Heart left ventricle (tissue), 16 donors: Measurements from ENCODE around the gene GOLGA2. TPM values are rescaled to one million over a fixed set of nuclear protein-coding genes. Genes with fewer than 3 reads are reported as not detected.
A peak's percentile ranks its signal among the peaks of the same experiment; 100 is the strongest.

Experiments used
- ATAC-seq, 4 donors: fragments of 200-7000 bp; cut with Tn5 transposase; one replicate each; pipeline ENCODE4 v1.9.1; 2020 to 2022; ENCODE audit warnings: moderate library complexity in 4 of 4, mild to moderate bottlenecking in 3 of 4, moderate number of reproducible peaks in 1 of 4
- DNase-seq, 5 donors: peaks; one replicate each; pipeline ENCODE4 v3.0.0-alpha.2; 2020
- H3K27ac ChIP-seq, 12 donors: fragments of 200-600 bp; sonication (generic) in 4 of 12; one replicate each; pipeline versions ENCODE4 v1.5.0 to v1.8.0; 2016 to 2022; ENCODE audit warnings: mild to moderate bottlenecking in 2 of 12
- H3K27me3 ChIP-seq, 9 donors: fragments of 200-600 bp; sonication (generic) in 2 of 9; one replicate each; pipeline versions ENCODE4 v1.5.1 to v1.8.0; 2016 to 2022; ENCODE audit warnings: mild to moderate bottlenecking in 3 of 9
- H3K36me3 ChIP-seq, 9 donors: fragments of 200-600 bp; sonication (generic) in 2 of 9; one replicate each; pipeline versions ENCODE4 v1.5.0 to v1.8.0; 2018 to 2022; ENCODE audit warnings: mild to moderate bottlenecking in 2 of 9
- H3K4me1 ChIP-seq, 12 donors: fragments of 200-600 bp; sonication (generic) in 4 of 12; one replicate each; pipeline versions ENCODE4 v1.5.0 to v1.8.0; 2016 to 2022; ENCODE audit warnings: mild to moderate bottlenecking in 3 of 12
- H3K4me3 ChIP-seq, 12 donors: fragments of 200-600 bp; sonication (generic) in 4 of 12; one replicate each; pipeline versions ENCODE4 v1.5.0 to v1.8.0; 2017 to 2022; ENCODE audit warnings: mild to moderate bottlenecking in 9 of 12, moderate library complexity in 4 of 12
- H3K9me3 ChIP-seq, 12 donors: fragments of 200-600 bp; sonication (generic) in 4 of 12; one replicate each; pipeline versions ENCODE4 v1.5.0 to v1.8.0; 2016 to 2022; ENCODE audit warnings: mild to moderate bottlenecking in 1 of 12
- POLR2A ChIP-seq, 2 donors: fragments of 450-650 bp; IDR thresholded peaks; one replicate each; pipeline ENCODE4 v1.6.1; 2017; ENCODE audit warnings: antibody characterized with exemption in 2 of 2, mild to moderate bottlenecking in 2 of 2, moderate library complexity in 2 of 2
- WGBS, 4 donors: extraction: QIAGEN DNeasy Blood & Tissue Kit in 2 of 4; methylation state at CpG; one replicate each; pipeline versions ENCODE4 v1.1.5 to v1.1.7; 2013 to 2018; 5-methylcytosine and 5-hydroxymethylcytosine counted together
- intact Hi-C, 10 donors: fragments of 100-400 bp; cut with DNase I; formaldehyde crosslinking; loops; one replicate each; pipeline versions ENCODE4 v1.11.1 to v1.14.2; 2022
- polyA plus RNA-seq, 2 donors: library from polyadenylated mRNA; stranded (reverse); fragments of 200-250 nt; gene quantifications; one replicate each; pipeline ENCODE4 v1.2.3, GENCODE V29; 2013
- total RNA-seq, 9 donors: library from RNA; depleted of rRNA in 2 of 9; stranded (reverse); fragments of >200 nt in 2 of 9; fragmentation: NEBNext Ultra II Directional in 3 of 9; extraction: Animal tissue kit (Norgen Biotek cat#: 25700) in 3 of 9; gene quantifications; one replicate each; pipeline versions ENCODE4 v1.1.0 to v1.2.4, GENCODE V29; 2016 to 2023
- TF ChIP-seq, protein P1 (sequence below), 12 donors: fragments of 200-600 bp; sonication (generic) in 4 of 12; IDR thresholded peaks; one replicate each; pipeline versions ENCODE4 v1.5.0 to v1.8.0; 2018 to 2022; ENCODE audit warnings: antibody characterized with exemption in 12 of 12, mild to moderate bottlenecking in 5 of 12
- donor health status: ischemic (EF 13 %, LVEDD 7.1; RV severe dilation, severe dysfunction).
- donor health status: healthy with polysubstance abuse.
- donor health status: DM: no; HTN: yes; CAD: no.
- donor health status: DM: no; HTN: no; CAD: no.
- donor health status: ischemic (EF 25% LVEDD 6.9; RV normal size, moderate dysfunction).
- donor health status: ischemic (EF 25% LVEDD 5.7; RV mildly dilated, moderate dysfunction).
- donor health status: healthy.
- donor health status: DM: yes; HTN: yes; CAD: no.
- donor health status: ischemic (EF 35%, LVEDD 5.7; RV mildly dilated, moderate dysfunction).
- donor health status: nonischemic (EF 11% LVEDD 7.7; RV severe dilation, severe dysfunction).
- donor health status: DM: yes; HTN: yes; CAD: no.
- donor health status: PGD.
- donor health status: ischemic (EF 29% LVEDD 5.4; RV normal size, mild dysfunction).
- donor health status: nonischemic (EF 23%, LVEDD 6.1; RV moderate dilation, normal function).

GOLGA2 gene
- total and polyA plus RNA-seq, 11 donors, result 68.5 to 144 (median 87.4) TPM

DNA sequence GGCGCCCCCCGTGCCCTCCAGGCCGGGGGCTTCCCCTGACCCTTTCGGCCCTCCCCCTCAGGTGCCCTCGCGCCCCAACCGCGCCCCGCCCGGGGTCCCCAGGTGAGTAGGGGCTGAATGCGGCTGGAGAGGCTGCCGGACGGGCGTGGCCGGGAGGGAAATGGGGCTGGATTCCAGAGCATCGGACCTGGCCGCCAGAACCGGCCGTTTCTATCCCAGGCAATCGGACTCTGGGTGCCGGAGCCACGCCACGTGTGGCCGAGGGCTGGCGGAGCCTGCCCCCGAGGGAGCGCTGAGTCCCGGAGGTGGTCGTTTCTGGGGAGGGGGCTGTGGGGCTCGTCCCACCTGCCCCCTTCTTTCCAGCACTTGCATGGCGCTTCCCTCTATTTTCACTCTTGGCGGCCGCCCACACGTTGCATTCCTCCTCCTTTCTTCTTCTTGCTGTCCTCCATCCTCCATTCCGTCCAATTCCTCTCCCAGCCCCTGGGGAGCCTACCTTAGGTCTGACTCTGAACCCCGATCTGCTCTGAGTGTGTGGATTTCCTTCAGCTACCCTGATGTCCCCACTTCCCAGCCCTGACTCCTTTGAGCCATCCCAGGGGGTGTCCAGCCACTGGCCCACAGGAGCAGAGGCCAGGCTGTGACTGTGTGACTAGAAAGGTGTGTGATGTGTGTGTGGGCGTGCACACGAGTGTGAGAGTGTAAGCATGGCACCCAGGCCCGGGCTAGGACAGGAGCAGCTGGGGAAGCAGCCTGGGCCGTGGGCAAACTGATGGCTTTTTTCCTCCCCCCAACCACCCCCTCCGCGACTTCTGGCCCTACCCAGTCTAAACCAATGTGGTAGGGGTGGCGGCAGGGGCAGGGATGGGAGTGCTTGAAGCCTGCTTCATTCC is 24.7 kb downstream of the GOLGA2 start:
- H3K36me3 ChIP-seq, result peaks cover 0 to 8% (median 4%) of the 10 kb centered on the region in 9 donors
- H3K27ac ChIP-seq, result no peak overlapping the region
- ATAC-seq (no peak), DNase-seq (no peak)
- TF ChIP-seq, protein P1, sequence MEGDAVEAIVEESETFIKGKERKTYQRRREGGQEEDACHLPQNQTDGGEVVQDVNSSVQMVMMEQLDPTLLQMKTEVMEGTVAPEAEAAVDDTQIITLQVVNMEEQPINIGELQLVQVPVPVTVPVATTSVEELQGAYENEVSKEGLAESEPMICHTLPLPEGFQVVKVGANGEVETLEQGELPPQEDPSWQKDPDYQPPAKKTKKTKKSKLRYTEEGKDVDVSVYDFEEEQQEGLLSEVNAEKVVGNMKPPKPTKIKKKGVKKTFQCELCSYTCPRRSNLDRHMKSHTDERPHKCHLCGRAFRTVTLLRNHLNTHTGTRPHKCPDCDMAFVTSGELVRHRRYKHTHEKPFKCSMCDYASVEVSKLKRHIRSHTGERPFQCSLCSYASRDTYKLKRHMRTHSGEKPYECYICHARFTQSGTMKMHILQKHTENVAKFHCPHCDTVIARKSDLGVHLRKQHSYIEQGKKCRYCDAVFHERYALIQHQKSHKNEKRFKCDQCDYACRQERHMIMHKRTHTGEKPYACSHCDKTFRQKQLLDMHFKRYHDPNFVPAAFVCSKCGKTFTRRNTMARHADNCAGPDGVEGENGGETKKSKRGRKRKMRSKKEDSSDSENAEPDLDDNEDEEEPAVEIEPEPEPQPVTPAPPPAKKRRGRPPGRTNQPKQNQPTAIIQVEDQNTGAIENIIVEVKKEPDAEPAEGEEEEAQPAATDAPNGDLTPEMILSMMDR (IDR thresholded peaks at IDR 0.05), result no peak
- no peak for TF ChIP-seq POLR2A (IDR thresholded peaks at IDR 0.05)
- WGBS, 4 donors, result 24 to 47% (median 36%) methylated on average over 19 to 43 of the region's 43 CpGs
- H3K4me1 ChIP-seq, result peaks cover 3 to 23% (median 13%) of the 10 kb centered on the region in 12 donors
- H3K27me3 ChIP-seq, result peaks cover 0 to 10% (median 0%) of the 10 kb centered on the region in 9 donors
- H3K4me3 ChIP-seq, result peak overlapping the region in 9 of 12 donors; percentile 8 to 54 (median 32)
- no peaks in the 10 kb centered on the region for H3K9me3 ChIP-seq
- intact Hi-C loops, result loop anchor here in 1 of 10 donors (10.0 kb wide), 1 partner anchor 46 kb away; the partner anchor contains the start of gene DNM1

- peak overlapping the region in 9 of 12 donors; percentile 8 to 54 (median 32) for H3K4me3 ChIP-seq
- H3K27ac ChIP-seq, result no peak overlapping the region
- ATAC-seq, result peak; percentile 44 to 91 (median 82)
- intact Hi-C loops, result loop anchor here in 1 of 10 donors (10.0 kb wide), 1 partner anchor 45 kb away; the partner anchor contains the start of gene DNM1
- 14 to 22% (median 17%) methylated on average over 24 to 81 of the region's 81 CpGs for WGBS, 4 donors
- H3K4me1 ChIP-seq, result peaks cover 6 to 32% (median 21%) of the 10 kb centered on the region in 12 donors
- H3K27me3 ChIP-seq, result peaks cover 0 to 10% (median 0%) of the 10 kb centered on the region in 9 donors
- no peak for TF ChIP-seq POLR2A (IDR thresholded peaks at IDR 0.05)
- TF ChIP-seq, protein P1 (IDR thresholded peaks at IDR 0.05), result no peak
- DNase-seq, result peak; percentile 69 to 94 (median 76)
- no peaks in the 10 kb centered on the region for H3K9me3 ChIP-seq
- H3K36me3 ChIP-seq, result no peaks in the 10 kb centered on the region
Observed at GRCh38 chr9:128249908-128250838, 25.6 kb downstream of the GOLGA2 start.

GRCh38 chr9:128249558-128249907 is 26.3 kb downstream of the GOLGA2 start:
- Histone ChIP-seq H3K27ac (no peak overlapping the region), H3K9me3 (no peaks in the 10 kb centered on the region), H3K36me3 (no peaks in the 10 kb centered on the region), H3K4me3 (peak overlapping the region in 1 of 12 donors; percentile 54), H3K27me3 (peaks cover 0 to 10% (median 0%) of the 10 kb centered on the region in 9 donors), H3K4me1 (peaks cover 6 to 39% (median 23%) of the 10 kb centered on the region in 12 donors)
- WGBS, 4 donors, result 74 to 79% (median 77%) methylated on average over 8 of the region's 8 CpGs
- DNase-seq, result no peak
- intact Hi-C loops, result no loop called here
- TF ChIP-seq, protein P1 (IDR thresholded peaks at IDR 0.05), result no peak
- no peak for TF ChIP-seq POLR2A (IDR thresholded peaks at IDR 0.05)
- ATAC-seq, result no peak
